HFF-Myc (cell line): ENCODE measurements around the gene RAE1.

Experiments used
- DNase-seq: peaks from one replicate; pipeline ENCODE4 v3.0.0-alpha.2; 2011; ENCODE audit warnings: low read depth; ENCODE audit errors: extremely low read depth
- H3K4me3 ChIP-seq: replicated peaks from 2 replicates; pipeline ENCODE4 v1.5.1; 2011; ENCODE audit warnings: low read depth, mild to moderate bottlenecking, control low read depth, low read length
- TF ChIP-seq, protein P1 (sequence below): IDR thresholded peaks from 2 replicates; pipeline ENCODE4 v1.5.1; 2012; ENCODE audit warnings: mild to moderate bottlenecking, low read depth, low read length, control low read depth; ENCODE audit errors: missing control alignments

The RAE1 gene

DNA sequence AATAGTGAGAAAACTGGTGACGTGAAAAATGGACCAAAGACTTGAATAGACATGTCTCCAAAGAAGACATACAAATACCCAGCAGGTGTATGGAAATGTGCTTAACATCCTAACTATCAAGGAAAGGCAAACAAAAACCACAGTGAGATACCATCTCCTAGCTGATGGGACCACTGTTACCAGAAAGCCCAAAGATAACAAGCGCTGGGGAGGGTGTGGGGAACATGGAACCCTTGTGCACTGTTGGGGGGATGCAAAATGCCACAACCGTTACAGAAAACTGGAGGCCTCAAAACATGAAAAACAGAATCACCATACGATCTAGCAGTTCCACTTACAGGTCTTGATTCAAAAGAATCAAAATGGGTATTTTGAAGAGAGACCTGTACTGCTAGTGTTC is 20.3 kb downstream of the RAE1 start:
- TF ChIP-seq, protein P1, sequence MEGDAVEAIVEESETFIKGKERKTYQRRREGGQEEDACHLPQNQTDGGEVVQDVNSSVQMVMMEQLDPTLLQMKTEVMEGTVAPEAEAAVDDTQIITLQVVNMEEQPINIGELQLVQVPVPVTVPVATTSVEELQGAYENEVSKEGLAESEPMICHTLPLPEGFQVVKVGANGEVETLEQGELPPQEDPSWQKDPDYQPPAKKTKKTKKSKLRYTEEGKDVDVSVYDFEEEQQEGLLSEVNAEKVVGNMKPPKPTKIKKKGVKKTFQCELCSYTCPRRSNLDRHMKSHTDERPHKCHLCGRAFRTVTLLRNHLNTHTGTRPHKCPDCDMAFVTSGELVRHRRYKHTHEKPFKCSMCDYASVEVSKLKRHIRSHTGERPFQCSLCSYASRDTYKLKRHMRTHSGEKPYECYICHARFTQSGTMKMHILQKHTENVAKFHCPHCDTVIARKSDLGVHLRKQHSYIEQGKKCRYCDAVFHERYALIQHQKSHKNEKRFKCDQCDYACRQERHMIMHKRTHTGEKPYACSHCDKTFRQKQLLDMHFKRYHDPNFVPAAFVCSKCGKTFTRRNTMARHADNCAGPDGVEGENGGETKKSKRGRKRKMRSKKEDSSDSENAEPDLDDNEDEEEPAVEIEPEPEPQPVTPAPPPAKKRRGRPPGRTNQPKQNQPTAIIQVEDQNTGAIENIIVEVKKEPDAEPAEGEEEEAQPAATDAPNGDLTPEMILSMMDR, result no peak
- no peak for DNase-seq
- H3K4me3 ChIP-seq, result no peak overlapping the region

DNA sequence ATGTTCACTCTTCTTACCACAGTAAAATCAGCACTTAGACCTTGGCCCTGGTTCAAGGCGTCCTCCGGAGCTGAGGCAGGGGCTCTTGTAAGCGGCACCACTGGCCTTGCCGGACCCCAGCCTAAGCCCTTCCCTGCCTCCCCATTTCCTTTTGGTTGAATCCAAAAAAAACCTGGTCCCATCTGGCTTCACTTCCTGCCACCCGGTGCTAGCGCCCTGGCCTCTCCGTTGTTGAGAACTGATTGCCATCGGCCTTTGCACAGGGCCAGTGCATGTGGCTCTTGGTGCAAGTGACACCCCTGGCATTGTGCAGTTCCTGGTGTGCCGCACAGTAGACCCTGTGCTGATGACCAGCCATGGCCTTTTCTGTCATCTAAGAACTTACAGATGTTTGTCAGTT is 21.1 kb downstream of the RAE1 start:
- no peak overlapping the region for H3K4me3 ChIP-seq
- no peak for DNase-seq
- TF ChIP-seq, protein P1, result no peak

DNA sequence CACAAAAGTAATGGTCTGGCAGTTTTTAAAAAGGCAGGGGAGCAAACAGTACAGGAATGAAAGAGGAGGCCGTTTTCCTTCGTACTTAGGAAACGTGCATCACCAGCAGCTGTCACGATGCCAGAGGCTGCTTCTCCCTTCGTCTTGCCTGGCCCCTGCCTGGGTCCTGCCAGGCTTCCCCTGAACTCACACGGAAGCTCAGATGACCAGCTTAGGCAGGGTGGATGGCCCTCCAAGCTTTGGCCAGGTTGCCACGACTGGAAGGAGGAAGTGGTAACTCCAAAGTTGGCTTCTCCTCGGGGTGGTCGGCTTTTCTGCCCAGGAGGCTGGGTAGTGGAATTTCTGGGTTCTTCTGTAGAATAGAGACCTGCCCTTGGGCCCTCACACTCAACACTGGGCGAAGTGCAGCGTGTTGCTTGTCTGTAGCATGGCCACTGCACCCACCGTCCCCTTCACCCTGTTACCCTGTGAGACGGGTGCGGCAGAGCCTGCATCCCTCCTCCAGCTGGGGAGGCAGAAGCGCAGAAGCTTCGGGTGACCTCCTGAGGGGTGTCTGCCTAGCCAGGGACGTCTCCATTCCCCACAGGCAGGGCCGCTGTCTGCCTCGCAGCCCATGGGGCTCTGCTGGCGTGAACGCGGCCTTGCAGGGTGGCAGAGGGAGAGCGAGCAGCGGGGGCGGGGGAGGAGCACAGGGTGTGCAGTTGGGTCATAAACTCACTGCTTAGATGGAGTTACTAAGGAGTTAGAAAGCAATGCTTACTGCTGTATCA is 21.7 kb downstream of the RAE1 start:
- TF ChIP-seq, protein P1, result no peak
- no peak for DNase-seq
- H3K4me3 ChIP-seq, result no peak overlapping the region

DNA sequence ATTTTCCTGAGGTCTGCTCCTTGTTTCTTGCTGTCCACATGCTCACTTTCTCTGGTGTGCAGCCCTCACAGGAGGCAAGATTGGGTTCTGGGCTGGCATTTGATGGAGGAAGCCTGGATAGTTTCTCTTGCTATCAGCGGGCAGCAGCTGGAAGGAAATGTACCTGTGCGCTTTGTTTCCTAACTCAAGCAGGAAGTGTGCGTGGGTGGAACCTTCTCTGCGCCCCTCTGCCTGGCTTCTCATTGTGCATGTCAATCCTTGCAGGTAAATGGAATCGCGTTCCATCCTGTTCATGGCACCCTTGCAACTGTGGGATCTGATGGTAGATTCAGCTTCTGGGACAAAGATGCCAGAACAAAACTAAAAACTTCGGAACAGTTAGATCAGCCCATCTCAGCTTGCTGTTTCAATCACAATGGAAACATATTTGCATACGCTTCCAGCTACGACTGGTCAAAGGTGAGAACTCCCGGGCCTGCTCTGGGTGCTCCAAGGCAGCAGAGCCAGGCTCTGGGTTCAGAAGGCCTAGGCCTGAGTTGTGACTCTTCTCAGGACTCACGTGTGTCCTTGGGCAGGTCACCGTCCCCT is 23.4 kb downstream of the RAE1 start:
- TF ChIP-seq, protein P1, result no peak
- DNase-seq, result no peak
- H3K4me3 ChIP-seq, result no peak overlapping the region

DNA sequence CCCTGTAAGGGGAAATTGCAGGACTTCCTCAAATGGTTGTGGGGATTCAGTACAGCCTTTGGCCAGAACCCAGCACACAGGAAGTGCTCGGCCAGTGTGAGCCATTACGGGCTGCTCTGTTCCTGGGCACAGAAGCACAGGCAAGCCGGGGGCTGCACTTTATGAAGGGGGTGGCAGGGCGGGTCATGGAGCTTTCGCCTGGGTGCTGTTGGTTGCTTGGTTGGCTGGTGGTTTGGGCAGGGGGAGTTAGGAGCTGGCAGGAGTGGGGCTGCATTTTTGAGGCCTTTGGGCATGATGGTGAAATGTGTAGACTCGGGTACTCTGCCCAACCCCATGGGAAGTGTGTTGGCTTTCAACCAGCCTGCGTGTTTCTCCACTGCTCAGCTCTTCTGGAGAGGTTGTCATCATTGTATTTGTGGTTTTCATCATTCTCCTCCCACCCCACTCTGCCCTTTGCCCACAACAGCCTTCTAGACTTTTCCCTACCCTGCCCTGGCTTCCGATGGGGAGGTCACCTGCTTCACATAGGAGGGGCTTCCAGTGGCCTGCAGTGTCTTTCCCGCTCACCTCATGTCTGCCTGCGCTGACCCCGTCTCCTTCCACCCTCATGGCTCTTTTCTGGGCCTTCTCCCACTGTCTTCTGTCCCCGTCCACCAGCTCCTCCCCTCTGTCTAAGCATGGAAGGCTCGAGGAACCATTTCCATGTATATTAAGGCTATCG is 24.0 kb downstream of the RAE1 start:
- no peak overlapping the region for H3K4me3 ChIP-seq
- TF ChIP-seq, protein P1, result no peak
- no peak for DNase-seq

DNA sequence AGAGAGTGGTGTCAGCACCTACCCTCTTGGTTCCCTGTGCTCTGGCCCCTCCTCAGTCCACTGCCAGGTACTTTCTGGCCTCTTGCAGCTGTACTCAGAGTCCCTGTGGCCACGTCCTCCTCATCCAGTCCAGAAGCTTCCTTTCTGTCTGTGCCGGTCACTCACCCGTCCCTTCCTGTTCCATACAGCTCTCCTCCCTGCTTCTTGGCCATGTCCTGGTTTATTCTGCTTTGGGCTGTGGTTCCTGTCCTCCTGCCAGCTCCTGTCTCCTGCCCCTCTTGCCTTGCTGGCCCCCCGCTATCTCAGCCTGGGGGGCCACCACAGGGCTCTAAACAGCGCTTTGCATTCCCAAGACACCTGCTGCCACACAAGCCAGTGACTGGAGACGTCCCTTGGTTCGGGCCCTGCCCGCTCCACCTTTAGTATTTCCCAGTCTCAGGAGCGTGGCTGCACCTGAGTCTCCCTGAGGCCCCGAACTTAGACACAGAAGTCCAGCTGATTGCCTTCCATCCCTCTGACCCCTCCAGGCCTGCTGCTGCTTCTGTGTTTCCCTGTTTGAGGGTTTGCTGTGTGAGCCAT is 24.7 kb downstream of the RAE1 start:
- TF ChIP-seq, protein P1, result no peak
- DNase-seq, result no peak

More for the DNA sequence above, 24.7 kb downstream of the RAE1 start:
- no peak overlapping the region for H3K4me3 ChIP-seq
